ENCODE data around the gene HEG1. TPM values are rescaled to one million over a fixed set of nuclear protein-coding genes. Genes with fewer than 3 reads are reported as not detected.

HEG1 gene
- total RNA-seq, 6 experiments from 2014 or later, result 88.6 to 126 (median 105) TPM

GRCh38 chr3:124978627-124979026, 77.2 kb downstream of the HEG1 start:
- H3K27me3 Mint-ChIP-seq (ENCODE audit: insufficient read depth), result no peaks in the 10 kb centered on the region; the same call in 1 of the 2 replicates
- H3K27ac Mint-ChIP-seq, result no peak overlapping the region
- TF ChIP-seq CTCF (IDR thresholded peaks at IDR 0.05), result no peak
- DNase-seq, result no peak
- H3K4me3 Mint-ChIP-seq, result no peak overlapping the region
- H3K4me1 Mint-ChIP-seq (ENCODE audit: low read depth), result peaks cover 11% of the 10 kb centered on the region
- no peaks in the 10 kb centered on the region for H3K9me3 Mint-ChIP-seq
- peaks cover 51% of the 10 kb centered on the region for H3K36me3 Mint-ChIP-seq (ENCODE audit: low read depth)

GRCh38 chr3:124976383-124976782, 79.4 kb downstream of the HEG1 start:
- no peak for DNase-seq
- Mint-ChIP-seq H3K36me3 (ENCODE audit: low read depth) (peaks cover 43% of the 10 kb centered on the region), H3K4me3 (no peak overlapping the region), H3K27me3 (ENCODE audit: insufficient read depth) (no peaks in the 10 kb centered on the region; the same call in 1 of the 2 replicates), H3K9me3 (no peaks in the 10 kb centered on the region), H3K4me1 (ENCODE audit: low read depth) (no peaks in the 10 kb centered on the region), H3K27ac (no peak overlapping the region)
- TF ChIP-seq CTCF (IDR thresholded peaks at IDR 0.05), result no peak

- H3K4me3 Mint-ChIP-seq, result no peak overlapping the region
- H3K9me3 Mint-ChIP-seq, result no peaks in the 10 kb centered on the region
- H3K27me3 Mint-ChIP-seq (ENCODE audit: insufficient read depth), result no peaks in the 10 kb centered on the region; the same call in 1 of the 2 replicates
- H3K27ac Mint-ChIP-seq, result no peak overlapping the region
- no peak for TF ChIP-seq CTCF (IDR thresholded peaks at IDR 0.05)
- DNase-seq, result no peak
- peaks cover 51% of the 10 kb centered on the region for H3K36me3 Mint-ChIP-seq (ENCODE audit: low read depth)
- H3K4me1 Mint-ChIP-seq (ENCODE audit: low read depth), result no peaks in the 10 kb centered on the region
These were observed 81.1 kb downstream of the HEG1 start for GRCh38 chr3:124974691-124975090.

GRCh38 chr3:124973290-124973689, 82.5 kb downstream of the HEG1 start:
- TF ChIP-seq CTCF (IDR thresholded peaks at IDR 0.05), result no peak
- Mint-ChIP-seq H3K36me3 (ENCODE audit: low read depth) (peaks cover 53% of the 10 kb centered on the region), H3K4me1 (ENCODE audit: low read depth) (no peaks in the 10 kb centered on the region), H3K4me3 (no peak overlapping the region), H3K9me3 (no peaks in the 10 kb centered on the region), H3K27ac (no peak overlapping the region), H3K27me3 (ENCODE audit: insufficient read depth) (no peaks in the 10 kb centered on the region; the same call in none of the 2 replicates)
- DNase-seq, result no peak

- TF ChIP-seq CTCF (IDR thresholded peaks at IDR 0.05), result no peak
- Mint-ChIP-seq H3K27ac (no peak overlapping the region), H3K9me3 (no peaks in the 10 kb centered on the region), H3K4me3 (no peak overlapping the region), H3K36me3 (ENCODE audit: low read depth) (peaks cover 50% of the 10 kb centered on the region), H3K27me3 (ENCODE audit: insufficient read depth) (no peaks in the 10 kb centered on the region; the same call in none of the 2 replicates), H3K4me1 (ENCODE audit: low read depth) (no peaks in the 10 kb centered on the region)
- no peak for DNase-seq
These were observed 83.3 kb downstream of the HEG1 start for GRCh38 chr3:124972457-124972856.

Measured in HFFc6 (cell line).